ENCODE data around the gene THRB.

Gene THRB

DNA sequence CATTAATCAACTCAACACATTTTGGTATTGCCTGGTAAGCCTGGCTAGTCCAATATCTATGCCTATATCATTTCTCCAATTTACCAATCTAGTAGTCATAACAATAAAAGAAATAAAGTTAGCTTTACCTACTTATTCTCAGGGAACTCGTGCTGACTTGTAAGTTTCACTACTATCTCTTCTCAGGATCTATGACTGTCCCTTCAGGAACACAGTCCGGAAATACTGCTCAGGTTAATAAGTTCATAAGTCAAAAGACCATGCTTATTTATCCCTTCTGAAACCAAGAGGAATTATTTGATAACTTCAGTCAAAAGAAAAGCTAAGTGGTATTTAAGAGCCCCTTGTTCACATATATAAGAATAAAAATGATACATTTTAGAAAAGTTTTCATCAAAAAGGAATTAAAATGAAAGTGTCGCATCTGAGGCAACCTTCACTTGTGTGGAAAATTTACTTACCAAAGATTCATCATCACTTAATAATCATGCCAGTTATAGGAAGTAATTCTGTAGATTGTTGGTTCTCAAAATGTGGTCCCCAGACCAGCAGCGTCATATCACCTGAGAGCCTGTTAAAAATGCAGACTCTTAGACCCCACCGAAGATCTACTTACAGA, 15.5 kb upstream of the THRB start:
- DNase-seq, result no peak

- no peak for DNase-seq
These were observed 13.8 kb upstream of the THRB start for GRCh38 chr3:24508423-24508839.

DNA sequence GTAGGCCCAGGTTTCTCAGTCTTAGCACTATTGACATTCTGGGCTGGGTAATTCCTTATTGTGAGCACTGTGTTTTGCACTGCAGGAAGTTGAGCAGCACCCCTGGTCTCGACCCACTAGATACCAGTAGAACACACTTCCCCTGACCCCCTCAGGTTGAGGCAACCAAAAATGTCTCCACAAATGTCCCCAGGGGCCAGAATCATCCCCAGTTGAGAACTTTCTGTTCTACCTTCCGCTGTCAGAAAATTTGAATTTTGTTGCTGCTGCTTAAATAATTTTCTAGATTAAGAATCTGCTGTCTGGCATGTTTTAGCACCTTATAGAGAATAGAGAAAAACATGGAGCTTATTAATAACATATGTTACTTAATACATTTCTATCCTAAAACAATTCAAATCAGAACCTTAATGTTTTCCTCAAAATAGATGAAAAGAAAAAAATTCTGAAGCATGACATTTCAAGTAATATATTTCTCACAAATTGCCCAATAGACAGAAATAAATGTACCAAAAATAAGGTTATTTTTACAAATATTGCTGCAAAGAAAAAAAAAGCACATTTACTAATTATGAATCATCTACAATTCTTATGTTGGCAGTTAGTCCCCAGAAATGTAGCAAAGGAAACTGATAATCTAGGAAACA, 13.2 kb upstream of the THRB start:
- no peak for DNase-seq

DNA sequence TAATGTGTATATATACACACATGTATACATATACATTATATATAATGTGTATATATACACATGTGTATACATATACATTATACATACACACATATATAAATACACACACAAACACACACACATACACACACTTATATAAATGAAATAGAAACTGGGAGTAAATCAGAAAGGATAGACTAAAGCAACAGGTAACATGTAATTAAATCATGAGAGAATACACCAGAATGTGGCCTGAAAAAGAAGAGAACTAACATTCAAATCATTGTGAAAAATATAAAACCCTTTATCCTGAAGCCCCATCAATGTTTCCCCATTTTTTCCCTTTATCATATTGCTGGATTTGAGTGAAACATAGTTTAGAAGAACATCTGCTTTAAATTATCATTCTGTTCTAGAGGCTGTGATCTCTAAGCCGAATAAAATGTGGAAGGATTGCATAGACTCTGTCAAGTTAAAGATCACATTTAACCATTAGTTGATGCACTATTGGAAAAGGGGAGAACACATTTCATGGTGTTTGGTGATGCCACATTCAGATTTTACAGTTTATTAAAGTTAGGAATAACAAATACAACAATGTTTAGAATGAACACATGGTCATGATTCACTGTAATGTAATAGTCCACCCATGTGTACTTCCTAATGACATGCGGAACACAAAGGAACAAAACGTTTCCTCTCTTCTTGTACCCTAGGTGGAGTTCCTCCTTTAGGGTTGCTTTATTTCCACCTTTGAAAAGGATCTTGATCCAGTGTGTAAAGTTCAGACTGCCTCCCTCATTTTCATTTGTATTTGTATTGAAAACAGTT, 12.5 kb upstream of the THRB start:
- no peak for DNase-seq

- DNase-seq, result no peak
These were observed 11.3 kb upstream of the THRB start for GRCh38 chr3:24505691-24506550.

DNA sequence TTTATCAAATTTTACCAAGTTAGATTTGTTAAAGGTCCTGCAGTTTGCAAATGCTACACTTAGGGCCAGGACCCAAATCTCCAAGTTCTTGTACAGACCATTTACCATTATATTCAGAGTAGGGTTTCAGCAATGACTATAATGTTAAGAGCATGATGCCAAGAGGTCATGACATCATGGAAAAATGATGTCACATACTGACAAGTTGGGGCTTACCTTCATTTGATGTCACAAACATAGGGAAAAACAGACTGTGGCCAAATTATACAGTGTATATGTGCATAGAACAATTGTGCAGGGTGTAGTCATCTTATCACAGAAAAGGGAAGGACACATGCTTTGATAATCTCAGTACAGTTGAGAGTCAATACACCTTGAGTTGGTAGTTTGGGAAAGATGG, 10.1 kb upstream of the THRB start:
- no peak for DNase-seq

DNA sequence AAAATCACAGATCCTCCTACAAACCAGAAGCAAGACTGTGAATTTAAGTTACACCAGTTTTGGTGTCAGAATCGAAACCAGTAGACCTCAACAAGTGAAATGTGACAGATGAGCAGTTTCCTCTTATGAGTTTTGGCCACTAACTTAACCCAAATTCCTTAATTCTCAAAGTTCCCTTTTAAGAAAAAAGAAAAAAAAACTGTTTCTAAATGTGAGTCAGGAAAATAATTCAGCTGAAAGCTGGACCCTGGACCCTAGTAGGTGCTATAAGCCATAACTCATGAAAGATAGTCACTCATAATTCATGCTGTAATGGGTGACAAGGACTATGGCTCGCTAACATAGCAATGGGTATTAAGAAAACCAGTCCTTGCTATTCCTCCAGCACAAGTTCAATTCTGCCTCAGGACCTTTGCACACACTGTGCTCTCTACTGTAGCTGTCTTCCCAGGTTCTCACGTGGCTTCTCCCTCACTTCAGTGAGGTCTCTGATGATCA, 9.0 kb upstream of the THRB start:
- no peak for DNase-seq

GRCh38 chr3:24502690-24503089, 8.0 kb upstream of the THRB start:
- no peak for DNase-seq

- DNase-seq, result no peak
These were observed 6.2 kb upstream of the THRB start for GRCh38 chr3:24500806-24501205.

GRCh38 chr3:24499991-24500390, 5.3 kb upstream of the THRB start:
- no peak for DNase-seq

DNA sequence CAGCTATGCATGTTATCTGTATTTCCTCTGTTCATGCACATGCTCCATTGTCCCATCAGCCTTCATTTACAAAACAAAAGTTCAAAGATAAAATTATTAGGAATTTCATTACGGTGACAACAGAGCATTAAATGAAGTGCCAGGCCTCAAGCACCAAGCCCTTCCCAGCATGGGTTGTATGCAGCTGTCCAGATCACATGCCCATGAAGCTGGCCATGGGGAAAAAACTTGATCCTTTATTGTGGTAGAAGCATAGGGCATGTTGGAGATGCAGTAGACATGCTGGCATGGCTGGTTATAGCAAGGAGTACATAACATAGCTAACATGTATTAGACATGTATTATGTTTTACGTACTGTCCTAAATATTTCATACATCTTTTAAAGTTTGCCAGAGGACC, 4.1 kb upstream of the THRB start:
- DNase-seq, result no peak

DNA sequence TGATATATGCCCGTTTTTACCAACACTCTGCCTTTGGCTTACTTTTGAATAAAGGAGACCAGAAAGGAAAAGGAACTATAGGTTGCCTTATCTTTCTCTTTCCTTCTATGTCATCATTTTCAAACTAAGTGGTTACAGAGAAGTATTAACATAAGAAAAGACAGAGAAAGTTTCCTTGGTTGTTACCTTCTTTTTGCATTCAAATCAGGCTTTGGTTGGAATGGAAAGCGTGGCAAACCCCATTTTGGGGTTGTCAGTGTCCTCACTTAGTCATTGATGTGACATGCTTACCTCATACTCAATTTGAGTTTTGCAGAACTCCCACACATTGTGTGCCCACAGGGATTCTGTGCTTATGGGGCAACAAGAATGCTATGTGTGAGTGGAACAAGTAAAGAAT, 3.7 kb upstream of the THRB start:
- DNase-seq, result no peak

- no peak for DNase-seq
These were observed 3.3 kb upstream of the THRB start for GRCh38 chr3:24497942-24498341.

GRCh38 chr3:24496529-24497482, 2.2 kb upstream of the THRB start:
- DNase-seq, result no peak

GRCh38 chr3:24495326-24495994, 810 bp upstream of the THRB start:
- no peak for DNase-seq

- no peak for DNase-seq
These were observed 668 bp downstream of the THRB start for GRCh38 chr3:24493746-24494617.

- DNase-seq, result no peak
These were observed 1.6 kb downstream of the THRB start for GRCh38 chr3:24492971-24493551.

- no peak for DNase-seq
These were observed 4.5 kb downstream of the THRB start for GRCh38 chr3:24490151-24490550.

- no peak for DNase-seq
These were observed 7.1 kb downstream of the THRB start for GRCh38 chr3:24487325-24488262.

Data from NK-92 treated with Interleukin-12 subunit alpha and Interleukin-12 subunit beta, amount 100 ng/mL, for 24 hours (cell line).